Head of caudate nucleus (tissue), 42 donors: Measurements from ENCODE around the gene CREB3L1.

Experiments
- DNase-seq, 42 donors: peaks; one replicate each; pipeline versions ENCODE4 v3.0.0 to v3.0.0-alpha.2; 2020 to 2021; ENCODE audit warnings: mixed read lengths in 7 of 42
- intact Hi-C: fragments of 100-400 bp; cut with DNase I; formaldehyde crosslinking; loops from one replicate; pipeline ENCODE4 v1.15.0; 2022

Gene CREB3L1

DNA sequence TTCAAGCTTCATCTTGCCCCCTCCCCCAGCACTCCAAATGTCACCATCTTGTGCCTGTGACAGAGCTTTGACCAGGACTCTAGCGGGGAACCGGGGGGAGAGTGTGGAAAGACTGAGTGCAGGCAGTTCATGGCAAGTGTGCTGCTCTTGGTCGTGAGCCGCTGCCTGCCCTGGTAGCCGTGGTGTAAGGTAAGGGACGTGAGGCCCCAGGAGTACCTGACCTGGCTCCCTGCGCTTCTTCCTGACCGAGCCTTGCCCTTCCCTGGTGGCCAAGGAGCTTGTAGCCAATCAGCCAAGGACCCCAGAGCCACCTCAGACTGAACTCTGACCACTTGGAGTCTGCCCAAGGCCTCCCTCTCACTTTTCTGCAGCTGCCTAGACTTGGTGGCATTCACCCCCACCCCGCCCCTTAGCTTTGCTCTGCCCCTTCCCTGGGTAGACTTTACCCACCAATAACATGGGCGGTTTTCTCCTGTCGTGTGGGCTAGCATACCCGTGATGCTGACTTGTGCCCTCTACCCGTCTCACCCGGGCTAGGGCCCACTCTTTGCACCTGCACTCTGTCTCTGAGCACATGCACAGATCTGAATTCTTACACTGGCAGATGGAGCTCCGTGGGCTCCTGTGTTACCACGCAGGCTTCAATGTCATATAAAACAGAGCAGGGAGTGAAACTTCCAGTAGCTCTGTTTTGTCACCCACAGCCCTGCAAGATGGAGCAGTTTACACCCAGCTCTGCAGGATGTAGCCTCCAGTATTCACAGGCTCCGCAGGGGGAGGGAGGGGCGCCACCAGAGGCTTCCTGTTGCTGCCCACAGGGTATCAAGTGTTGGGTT is 71.3 kb downstream of the CREB3L1 start:
- DNase-seq = peak in 22 of 42 donors; percentile 33 to 86 (median 62)

DNA sequence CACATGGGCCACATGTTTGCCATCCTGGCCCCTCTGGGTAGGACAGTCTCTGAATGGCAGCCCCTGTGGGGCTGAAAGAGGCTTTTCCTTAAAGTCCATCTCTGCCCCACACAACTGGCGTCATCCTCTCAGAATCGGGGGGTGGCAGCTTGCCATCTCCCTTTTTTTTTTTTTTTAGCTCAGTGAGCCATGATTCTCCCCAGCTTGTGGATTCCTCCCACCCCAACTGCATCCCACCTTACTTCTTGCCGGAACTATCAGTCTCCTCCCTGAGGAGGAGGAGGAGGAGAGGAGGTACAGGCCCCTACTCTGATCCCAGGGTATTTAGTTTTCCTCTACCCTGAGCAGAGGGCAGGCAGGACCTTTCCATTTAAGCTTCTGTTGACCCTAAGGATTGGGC is 73.2 kb downstream of the CREB3L1 start:
- intact Hi-C loops = no loop called here
- DNase-seq = peak in 9 of 42 donors; percentile 49 to 80 (median 63)

More for the DNA sequence above, 71.3 kb downstream of the CREB3L1 start:
- intact Hi-C loops = no loop called here

DNA sequence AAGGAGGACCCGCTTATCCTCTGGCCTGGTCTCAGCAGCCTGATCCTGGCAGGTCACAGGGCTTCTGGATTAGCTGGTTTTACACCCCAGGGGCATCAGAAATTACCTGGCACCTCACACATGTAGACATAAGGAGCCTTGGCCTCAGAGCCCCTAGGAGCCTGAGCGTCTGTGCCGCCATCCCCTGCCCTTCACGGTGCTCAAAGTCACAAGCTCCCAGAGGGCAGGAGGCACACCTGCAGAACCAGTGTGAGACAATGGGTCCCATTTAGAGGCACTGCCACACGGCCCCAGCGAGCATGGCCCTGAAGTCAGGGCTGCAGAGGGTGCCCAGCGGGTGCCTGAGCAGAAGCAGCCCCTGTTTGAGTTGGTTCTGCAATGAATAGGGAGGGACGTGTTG is 73.7 kb downstream of the CREB3L1 start:
- intact Hi-C loops = no loop called here
- DNase-seq = no peak

DNA sequence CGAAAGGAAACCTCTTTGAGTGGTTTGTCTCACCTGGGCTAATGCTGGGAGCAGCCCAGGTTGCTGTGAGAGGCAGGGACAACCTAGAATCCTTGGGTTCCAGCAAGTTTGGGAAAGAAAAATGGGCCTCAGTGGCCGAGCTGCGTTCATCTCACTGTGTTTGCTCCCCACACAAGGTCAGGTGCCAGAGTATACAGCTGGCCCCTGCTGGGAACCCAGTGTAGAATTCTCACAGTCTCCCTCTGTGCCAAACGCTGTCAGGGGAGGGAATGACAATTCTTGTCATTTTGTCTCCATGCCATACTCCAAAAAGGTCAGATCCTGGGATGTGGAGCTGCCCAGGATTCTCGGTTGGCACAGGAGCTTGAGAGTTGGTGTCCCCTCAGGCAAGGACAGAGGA is 74.1 kb downstream of the CREB3L1 start:
- intact Hi-C loops = no loop called here
- DNase-seq = no peak

DNA sequence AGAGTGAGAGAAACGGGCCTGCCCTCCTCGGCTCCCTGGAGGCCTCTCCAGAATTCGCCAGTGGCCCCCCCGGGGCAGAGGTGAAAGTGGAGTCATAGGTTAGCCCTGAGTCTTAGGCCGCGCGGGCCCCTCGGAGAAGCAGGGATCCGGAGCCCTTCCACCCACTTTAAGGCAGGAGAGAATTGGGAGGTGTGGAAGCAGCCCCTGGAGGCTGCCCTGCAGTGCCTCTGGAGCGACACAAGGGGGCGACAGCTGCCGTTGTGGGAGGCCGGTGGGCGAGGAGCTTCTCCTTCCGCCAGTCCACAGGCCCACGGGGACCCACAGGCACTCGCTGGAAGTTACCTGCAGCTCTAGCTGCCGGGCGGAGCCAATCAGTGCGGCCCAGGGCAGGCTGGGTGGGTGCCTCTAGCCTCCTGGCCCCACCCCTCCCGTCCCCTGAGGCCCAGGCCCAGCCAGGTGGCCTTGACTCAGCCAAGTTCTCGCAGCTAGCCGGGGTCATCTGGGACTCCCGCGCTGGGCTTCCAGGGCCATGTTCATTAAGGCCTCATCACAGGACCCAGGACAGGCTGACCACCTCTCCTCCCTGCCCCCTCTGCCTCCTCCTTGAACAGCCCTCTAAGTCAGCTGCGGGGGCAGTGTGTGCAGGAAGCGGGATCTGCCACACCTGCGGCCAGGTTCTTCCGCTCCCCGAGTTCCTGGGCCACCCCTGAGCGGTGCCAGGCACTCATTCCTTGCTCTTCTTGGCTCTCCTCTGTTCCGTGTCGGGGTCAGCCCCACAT is 74.8 kb downstream of the CREB3L1 start:
- intact Hi-C loops = no loop called here
- peak in 30 of 42 donors; percentile 40 to 86 (median 62) for DNase-seq

DNA sequence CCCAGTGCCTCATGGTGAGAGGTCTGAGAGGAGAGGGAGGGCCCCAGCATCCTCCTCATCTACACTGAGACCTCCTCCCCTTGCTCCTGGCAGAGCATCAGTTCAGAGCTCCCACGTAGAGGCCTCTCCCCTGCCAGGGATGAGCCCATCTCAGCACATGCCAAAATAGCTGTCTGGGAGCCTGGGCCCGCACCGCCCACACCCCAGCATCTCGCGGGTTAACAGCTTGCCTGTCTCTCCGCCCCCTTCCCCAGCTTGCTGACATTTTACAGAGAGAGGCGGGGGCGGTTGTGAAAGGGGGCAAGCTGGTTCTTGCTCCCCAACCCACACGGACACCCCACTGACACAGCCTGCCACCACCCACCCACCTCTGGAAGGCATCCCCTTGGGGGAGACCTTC is 76.2 kb downstream of the CREB3L1 start:
- intact Hi-C loops = no loop called here
- peak in 29 of 42 donors; percentile 47 to 88 (median 66) for DNase-seq

DNA sequence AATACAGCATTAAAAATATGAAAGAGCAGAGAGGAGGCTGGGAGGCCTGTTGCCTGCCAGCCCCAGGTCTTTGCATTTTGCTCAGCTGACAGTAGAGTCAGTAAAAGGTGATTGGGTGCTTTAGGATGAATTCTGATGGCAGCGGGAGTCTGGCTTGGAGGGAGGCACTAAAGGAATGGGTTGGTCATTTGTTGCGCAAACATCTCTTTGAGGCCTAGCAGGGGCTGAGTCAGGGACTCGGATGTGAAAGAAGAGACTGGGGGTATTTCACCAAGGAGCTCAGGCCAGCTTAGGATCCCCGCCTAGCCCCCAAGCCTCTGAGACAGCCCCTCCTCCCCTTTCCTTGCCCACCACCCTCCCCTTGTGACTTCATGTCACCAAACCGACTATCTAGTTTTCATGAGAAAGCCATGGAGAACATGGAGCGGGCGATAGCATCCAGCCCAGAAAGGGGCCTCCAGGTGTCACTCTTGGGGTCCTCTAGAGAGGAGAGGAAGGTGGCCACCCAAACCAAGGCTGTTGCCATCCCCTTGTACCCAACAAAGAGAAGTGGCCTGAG is 79.5 kb downstream of the CREB3L1 start:
- intact Hi-C loops = no loop called here
- DNase-seq = peak in 1 of 42 donors; percentile 49

DNA sequence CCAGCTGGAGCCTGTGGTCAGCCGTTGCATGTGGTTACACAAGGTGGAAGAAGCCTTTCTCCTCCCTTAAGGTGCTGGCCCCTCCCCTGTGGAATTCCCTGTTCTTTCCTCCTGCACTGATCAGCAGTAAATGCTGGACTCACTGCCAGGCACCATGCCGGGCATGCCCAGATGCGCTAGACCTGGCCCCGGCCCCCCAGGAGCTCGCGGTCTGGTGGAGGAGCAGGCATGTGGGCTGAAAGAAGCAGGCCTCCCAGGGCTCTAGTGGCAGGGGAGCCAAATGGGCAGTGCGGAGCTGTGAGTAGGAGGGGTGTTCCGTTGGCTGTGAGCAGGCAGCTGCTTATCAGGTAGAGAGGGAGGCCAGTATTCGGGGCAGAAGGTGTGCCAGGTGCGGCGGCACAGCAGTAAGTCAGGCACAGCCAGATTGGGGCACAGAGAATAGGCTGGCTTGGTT is 80.0 kb downstream of the CREB3L1 start:
- DNase-seq = no peak
- intact Hi-C loops = no loop called here

DNA sequence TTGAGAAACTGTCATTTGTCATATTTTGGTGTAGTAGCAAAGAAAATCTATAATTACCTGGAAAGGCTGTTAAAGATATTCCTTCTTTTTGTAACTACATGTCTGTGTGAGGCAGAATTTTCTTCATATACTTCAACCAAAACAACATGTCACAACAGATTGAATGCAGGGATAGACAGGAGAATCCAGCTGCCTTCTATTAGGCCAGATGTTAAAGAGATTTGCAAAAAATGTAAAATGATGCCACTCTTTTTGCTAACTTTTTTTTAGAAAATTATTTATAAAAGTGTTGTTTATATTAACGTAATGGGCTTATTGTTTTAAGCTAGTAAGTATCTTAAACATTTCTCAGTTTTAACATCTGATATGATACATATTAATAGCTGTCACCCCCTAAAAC is 82.5 kb downstream of the CREB3L1 start:
- DNase-seq = no peak
- intact Hi-C loops = no loop called here

DNA sequence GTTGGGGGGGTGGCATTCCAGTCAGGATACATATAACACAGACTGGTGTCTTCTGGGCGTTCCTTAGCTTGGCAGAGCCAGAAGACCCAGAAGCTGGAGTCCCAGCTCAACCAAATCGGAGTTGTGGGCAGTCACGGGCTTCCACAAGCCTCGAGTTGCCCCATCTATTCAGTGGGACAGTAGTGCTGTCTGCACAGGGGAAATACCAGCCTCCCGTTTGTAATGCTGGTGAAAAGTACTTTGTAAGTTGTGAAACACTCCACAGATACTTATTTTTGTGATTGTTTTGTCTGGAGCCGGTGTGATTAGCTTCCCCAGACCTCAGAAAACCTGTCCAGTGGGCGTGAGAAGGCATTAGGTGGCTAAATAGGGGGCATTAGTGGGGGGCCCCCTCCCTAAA is 83.4 kb downstream of the CREB3L1 start:
- no peak for DNase-seq
- intact Hi-C loops = no loop called here

DNA sequence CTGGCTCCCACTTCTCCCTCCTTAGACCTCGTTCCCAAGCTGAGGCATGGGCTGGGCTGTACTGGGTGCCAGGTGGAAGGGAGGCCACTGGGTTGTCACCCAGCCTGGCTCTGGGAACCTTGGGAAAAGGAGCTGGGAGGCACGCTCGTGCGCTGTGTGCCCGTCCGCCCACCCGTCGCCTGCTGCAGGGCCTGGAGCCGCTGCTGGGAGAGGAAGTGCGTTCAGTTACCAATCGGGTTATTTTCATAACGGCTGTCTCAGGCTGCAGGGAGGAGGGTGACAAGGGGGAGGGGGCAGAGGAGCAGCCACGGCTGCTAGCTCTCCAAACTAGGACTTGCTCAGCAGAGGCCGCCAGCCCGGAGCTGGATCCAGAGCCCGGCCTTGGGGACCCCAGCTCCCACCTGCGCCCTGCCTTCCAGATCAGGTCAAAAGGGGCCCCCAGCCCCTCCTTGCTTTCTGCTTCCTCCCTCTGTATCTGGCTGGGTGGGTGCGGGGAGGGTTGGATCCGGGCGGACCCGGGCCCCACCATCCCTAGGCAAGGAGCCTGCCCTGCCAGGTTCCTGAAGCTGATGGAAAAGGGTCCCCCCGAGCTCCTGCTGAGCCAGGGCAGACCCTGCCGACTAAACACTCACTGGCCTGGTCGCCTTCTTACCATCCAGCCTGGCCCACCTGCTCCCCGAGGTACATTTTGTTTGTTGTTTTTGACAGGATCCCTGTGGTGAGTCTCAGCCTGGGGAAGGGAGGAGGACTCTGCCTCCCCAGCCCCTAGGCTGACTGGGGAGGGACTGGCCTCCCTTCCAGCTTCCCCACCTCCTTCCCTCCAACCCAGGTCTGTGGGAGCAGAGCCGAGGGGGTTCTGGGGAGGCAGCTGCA is 84.1 kb downstream of the CREB3L1 start:
- intact Hi-C loops = no loop called here
- DNase-seq = peak in 41 of 42 donors; percentile 40 to 90 (median 76)

DNA sequence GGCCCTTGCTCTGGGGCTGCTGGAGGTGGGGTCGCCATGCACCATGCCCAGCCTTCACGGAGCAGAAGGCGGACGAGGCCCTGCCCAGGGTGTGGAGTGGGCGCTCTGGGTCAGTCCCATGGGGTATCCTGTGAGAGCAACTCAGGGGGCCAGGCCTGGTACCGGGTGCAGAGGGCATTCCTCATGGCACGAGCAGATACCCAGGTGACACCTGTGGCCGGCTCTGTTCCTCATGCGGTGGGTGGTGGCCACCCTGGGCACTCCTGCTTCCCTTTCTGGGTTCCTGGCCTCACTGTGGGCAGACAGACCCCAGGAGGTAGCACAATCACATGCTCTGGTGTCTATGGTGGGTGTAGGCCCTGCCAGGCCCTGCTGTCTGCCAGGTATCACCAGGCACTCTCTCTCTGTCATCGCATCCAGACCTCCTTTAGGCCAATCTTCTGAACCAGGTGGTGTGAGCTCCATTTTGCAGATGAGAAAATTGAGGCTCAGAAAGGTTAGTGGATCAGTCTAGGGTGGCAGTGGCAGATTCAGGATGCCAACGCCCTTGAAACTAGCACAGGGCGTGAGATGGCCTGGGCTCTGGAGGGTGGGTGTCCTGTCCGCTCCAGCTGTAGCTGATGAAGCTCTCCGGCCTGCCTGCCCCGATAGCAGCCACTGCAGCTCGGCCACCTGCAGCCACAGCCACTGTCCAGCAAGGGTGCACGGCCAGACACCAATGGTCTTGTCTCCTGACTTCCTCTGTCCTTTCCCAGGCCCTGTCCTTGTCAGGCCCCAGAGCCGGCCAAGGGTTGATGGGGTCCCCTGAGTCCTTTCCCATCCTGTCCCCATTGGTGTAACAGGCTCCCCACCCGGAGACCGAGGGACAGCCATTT is 84.9 kb downstream of the CREB3L1 start:
- no peak for DNase-seq
- intact Hi-C loops = no loop called here

DNA sequence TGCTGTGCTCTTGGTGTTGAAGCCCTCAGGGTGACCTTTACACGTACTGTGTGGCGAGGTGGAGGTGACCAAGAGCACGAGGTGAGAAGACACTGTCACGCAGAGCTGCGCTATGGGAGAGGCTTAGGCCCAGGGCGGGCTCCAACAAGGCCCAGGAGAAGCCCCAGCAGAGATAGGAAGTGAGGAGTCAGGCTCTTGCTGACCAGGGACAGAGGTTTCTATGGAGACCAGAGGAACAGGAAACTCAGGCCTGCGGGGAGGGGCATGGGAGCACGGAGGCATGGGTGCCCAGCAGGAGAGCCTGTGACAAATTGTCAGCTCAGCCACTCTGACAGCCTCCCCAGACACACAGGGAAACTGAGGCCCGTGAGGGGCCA is 85.6 kb downstream of the CREB3L1 start:
- DNase-seq = peak in 28 of 42 donors; percentile 40 to 82 (median 62)
- intact Hi-C loops = no loop called here

DNA sequence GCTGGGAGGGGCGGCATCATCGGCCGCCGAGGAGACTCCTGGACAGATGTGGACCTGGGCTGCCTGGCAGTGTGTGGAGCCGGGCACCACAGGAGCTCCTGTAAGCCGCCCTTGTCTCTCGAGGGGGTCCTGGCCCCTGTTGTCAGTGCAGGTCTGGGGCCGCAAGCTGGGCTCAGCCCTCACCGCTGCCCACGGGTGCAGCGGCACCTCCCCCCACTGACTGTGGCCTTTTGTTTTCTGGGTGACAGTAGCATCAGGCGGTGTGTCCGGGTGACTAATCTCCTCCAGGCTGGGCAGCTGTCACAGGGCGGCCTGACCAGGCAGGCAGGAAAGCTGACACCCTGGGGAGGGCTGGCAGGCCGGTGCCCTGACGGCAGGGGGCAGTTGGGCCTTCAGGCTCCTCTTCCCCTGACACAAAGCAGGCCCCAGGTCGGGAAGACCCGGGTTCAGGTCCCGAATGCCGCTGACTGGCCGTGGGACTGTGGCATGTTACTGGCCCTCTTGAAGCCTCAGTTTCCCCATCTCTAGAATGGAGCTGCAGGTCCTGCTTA is 86.1 kb downstream of the CREB3L1 start:
- intact Hi-C loops = no loop called here
- peak in 39 of 42 donors; percentile 56 to 94 (median 79) for DNase-seq

DNA sequence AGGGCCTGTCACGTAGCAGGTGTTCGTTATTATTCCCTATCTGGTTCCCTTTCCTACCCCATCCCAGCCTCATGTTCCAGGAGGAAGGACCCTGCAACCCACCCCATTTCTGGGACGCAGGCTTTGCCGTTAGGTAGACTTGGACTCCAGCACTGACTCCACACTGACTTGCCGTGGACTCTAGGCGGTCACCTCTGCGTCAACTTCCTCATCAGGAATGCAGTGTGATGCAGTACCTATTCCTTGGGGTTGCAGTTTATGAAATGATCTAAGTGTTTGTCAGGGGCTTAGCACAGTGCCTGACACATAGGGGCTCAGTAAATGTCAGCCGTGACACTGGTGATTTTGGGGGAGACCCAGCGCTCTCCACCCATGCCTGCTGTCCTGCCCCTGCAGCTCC is 86.6 kb downstream of the CREB3L1 start:
- intact Hi-C loops = no loop called here
- no peak for DNase-seq

DNA sequence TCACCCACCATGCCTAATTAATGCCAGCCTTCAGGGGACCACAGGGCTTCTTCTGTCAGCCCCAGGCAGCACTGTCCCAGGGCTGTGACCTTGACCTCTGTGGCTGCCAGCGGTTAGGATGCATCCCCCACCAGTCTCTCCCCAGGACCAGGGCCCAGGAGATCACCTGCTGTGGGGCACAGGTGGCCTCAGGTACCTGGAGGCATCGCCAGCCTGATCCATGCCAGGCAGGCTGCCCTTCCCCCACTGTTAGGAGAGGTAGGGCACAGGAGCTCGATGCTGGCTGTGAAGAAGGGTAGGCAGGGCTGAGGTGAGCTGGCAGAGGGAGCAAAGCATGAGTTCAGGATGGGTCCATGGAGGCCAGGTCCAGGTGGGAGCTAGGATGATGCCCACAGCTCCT is 87.3 kb downstream of the CREB3L1 start:
- intact Hi-C loops = no loop called here
- no peak for DNase-seq

DNA sequence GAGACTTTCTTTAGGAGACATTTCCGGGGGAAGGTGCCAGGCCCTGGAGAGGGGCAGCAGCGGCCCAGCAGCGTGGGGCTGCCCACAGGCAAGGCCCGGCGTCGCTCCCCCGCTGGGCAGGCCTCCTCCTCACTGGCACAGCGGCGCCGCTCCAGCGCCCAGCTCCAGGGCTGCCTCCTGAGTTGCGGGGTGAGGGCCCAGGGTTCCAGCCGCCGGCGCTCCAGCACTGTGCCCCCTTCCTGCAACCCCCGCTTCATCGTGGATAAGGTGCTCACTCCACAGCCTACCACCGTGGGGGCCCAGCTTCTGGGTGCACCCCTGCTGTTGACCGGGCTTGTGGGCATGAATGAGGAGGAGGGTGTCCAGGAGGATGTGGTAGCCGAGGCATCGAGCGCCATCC is 88.8 kb downstream of the CREB3L1 start:
- intact Hi-C loops = no loop called here
- no peak for DNase-seq

DNA sequence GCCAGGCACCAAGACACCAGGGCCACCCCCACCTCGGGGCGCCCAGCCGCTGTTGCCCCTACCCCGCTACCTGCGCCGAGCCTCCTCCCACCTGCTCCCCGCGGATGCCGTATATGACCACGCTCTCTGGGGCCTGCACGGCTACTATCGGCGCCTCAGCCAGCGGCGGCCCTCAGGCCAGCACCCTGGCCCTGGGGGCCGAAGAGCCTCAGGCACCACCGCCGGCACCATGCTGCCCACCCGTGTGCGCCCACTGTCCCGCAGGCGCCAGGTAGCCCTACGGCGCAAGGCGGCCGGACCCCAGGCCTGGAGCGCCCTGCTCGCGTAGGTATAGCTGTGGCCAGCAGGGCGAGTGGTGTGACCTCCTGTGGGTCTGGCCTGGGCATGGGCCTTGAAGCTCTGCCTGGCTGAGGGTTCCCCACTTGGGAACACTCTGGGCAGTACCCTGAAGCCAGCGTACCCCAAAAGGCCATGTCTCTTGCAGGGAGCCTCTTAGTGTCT is 89.2 kb downstream of the CREB3L1 start:
- intact Hi-C loops = no loop called here
- DNase-seq = no peak
